ENCODE measurements around the gene OVCH1. TPM values are rescaled to one million over a fixed set of nuclear protein-coding genes. Genes with fewer than 3 reads are reported as not detected.

Gene OVCH1
- total and polyA plus RNA-seq, 7 donors: 0.03 to 2.5 (median 0.27) TPM; not detected in 2

DNA sequence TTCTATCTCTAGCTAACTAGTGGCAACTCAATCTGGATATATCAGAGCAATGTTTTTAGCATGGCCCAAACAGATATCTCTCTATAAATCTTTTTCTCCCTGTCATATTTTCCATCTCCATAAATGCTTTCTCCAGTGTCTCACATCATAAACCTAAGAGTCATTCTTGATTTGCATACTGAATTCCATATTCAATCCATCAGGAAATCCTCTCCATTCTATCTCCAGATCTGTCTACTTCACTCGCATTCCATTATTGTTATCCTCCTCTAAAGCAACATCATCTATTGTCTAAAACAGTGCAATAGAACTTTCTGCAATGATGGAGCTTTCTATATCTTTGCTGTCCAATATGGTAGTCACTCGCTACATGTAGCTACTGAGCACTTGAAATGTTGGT, 71.0 kb downstream of the OVCH1 start:
- no peaks in the 10 kb centered on the region for H3K27me3 ChIP-seq
- no peak overlapping the region for H3K27ac ChIP-seq
- DNase-seq: no peak
- 91 to 93% methylated on average over 2 of the region's 2 CpGs for WGBS, 2 donors
- no peaks in the 10 kb centered on the region for H3K9me3 ChIP-seq
- H3K4me1 ChIP-seq: no peaks in the 10 kb centered on the region
- no peak overlapping the region for H3K4me3 ChIP-seq
- intact Hi-C loops (cut with DNase I): no loop called here
- TF ChIP-seq EP300 (IDR thresholded peaks at IDR 0.05): no peak
- TF ChIP-seq, protein P1, sequence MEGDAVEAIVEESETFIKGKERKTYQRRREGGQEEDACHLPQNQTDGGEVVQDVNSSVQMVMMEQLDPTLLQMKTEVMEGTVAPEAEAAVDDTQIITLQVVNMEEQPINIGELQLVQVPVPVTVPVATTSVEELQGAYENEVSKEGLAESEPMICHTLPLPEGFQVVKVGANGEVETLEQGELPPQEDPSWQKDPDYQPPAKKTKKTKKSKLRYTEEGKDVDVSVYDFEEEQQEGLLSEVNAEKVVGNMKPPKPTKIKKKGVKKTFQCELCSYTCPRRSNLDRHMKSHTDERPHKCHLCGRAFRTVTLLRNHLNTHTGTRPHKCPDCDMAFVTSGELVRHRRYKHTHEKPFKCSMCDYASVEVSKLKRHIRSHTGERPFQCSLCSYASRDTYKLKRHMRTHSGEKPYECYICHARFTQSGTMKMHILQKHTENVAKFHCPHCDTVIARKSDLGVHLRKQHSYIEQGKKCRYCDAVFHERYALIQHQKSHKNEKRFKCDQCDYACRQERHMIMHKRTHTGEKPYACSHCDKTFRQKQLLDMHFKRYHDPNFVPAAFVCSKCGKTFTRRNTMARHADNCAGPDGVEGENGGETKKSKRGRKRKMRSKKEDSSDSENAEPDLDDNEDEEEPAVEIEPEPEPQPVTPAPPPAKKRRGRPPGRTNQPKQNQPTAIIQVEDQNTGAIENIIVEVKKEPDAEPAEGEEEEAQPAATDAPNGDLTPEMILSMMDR (IDR thresholded peaks at IDR 0.05): no peak
- no peaks in the 10 kb centered on the region for H3K36me3 ChIP-seq

DNA sequence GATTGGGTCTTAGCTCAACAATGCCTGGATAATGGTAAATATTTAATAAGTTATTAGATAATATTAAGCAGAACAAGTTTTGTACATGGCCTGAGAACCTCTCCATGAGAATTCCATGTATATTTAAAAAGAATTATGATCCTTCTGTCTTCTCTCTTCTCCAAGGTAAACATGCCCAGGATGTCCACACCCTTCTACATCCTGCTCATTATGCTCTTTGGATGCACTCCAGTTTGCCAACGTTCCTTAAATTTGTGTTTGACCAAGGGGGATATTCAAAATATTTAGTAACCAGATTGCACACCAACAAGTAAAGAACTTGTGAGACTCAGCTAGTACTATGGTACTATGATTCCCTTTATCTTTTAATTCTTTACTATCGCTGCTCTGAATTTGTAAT, 71.8 kb downstream of the OVCH1 start:
- no peak overlapping the region for H3K4me3 ChIP-seq
- H3K4me1 ChIP-seq: no peaks in the 10 kb centered on the region
- no peaks in the 10 kb centered on the region for H3K36me3 ChIP-seq
- no peak for DNase-seq
- 46 to 71% methylated on average over 2 of the region's 2 CpGs for WGBS, 2 donors
- TF ChIP-seq, protein P1 (IDR thresholded peaks at IDR 0.05): no peak
- TF ChIP-seq POLR2AphosphoS5 (IDR thresholded peaks at IDR 0.05) (no peak), EP300 (IDR thresholded peaks at IDR 0.05) (no peak), POLR2A (IDR thresholded peaks at IDR 0.05) (no peak)
- no peaks in the 10 kb centered on the region for H3K9me3 ChIP-seq
- H3K27ac ChIP-seq: no peak overlapping the region
- H3K27me3 ChIP-seq: no peaks in the 10 kb centered on the region
- intact Hi-C loops (cut with DNase I): no loop called here

DNA sequence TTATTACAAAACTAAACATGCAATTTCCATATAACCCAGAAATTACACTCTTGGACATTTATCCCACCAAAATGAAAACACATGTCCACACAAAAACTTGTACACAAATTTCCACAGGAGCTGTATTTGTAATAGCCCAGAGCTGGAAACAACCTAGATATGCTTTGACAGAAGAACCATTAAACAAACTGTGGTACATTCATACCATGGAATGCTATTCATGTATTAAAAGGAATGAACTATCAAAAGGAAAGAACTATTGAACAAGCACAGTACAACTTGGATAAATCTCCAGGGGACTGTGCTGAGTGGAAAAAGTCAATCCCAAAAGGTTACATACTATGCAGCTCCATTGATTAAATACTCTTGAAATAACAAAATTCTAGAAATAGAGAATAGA, 80.7 kb downstream of the OVCH1 start:
- no peaks in the 10 kb centered on the region for H3K4me1 ChIP-seq
- no peaks in the 10 kb centered on the region for H3K27me3 ChIP-seq
- H3K4me3 ChIP-seq: no peak overlapping the region
- no peaks in the 10 kb centered on the region for H3K36me3 ChIP-seq
- TF ChIP-seq POLR2AphosphoS5 (IDR thresholded peaks at IDR 0.05) (no peak), EP300 (IDR thresholded peaks at IDR 0.05) (no peak)
- TF ChIP-seq, protein P1 (IDR thresholded peaks at IDR 0.05): no peak
- no peak overlapping the region for H3K27ac ChIP-seq
- intact Hi-C loops (cut with DNase I): no loop called here
- H3K9me3 ChIP-seq: no peaks in the 10 kb centered on the region
- DNase-seq: no peak

DNA sequence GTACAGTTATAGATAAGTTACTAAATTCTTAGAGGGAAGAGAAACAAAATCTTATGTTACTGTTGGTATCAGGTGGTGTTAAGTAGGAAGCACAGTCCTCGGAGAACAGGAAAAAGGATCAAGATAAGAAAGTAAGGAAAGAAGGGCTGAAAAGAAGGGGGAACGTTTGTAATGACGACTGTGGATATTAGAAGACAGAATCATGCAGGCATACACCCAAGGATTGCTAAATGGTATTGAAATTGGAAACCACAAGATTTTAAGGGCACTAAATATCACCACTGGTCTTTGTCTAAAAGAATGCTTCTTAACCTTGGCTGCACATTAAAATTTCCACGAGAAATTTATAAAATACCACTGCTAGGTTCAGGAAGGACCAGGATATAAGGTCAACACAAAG, 82.4 kb downstream of the OVCH1 start:
- DNase-seq: no peak
- H3K4me1 ChIP-seq: no peaks in the 10 kb centered on the region
- intact Hi-C loops (cut with DNase I): no loop called here

DNA sequence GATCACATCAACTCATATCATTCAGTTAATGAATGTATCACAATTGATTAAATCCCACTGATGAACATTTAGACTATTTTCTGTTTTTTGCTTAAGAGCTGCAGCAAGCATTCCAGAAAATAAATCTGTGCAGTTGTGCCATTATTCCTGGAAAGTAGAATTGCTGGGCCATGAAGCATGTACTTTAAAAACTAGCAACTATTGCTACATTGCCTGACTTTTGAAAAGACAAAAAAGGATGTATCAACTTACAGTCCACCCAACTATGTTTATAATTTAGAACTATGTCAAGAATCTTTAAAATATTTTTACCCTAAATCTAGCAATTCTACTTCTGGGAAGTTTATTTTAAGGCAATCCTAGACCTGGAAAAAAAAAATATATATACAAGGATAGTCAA, 83.1 kb downstream of the OVCH1 start:
- TF ChIP-seq EP300 (IDR thresholded peaks at IDR 0.05) (no peak), POLR2A (IDR thresholded peaks at IDR 0.05) (no peak), POLR2AphosphoS5 (IDR thresholded peaks at IDR 0.05) (no peak)
- TF ChIP-seq, protein P1 (IDR thresholded peaks at IDR 0.05): no peak
- H3K9me3 ChIP-seq: no peaks in the 10 kb centered on the region
- no peaks in the 10 kb centered on the region for H3K36me3 ChIP-seq
- H3K27me3 ChIP-seq: no peaks in the 10 kb centered on the region
- no peak overlapping the region for H3K27ac ChIP-seq
- H3K4me3 ChIP-seq: no peak overlapping the region
- H3K4me1 ChIP-seq: no peaks in the 10 kb centered on the region
- DNase-seq: no peak
- intact Hi-C loops (cut with DNase I): no loop called here

More for the DNA sequence above, 82.4 kb downstream of the OVCH1 start:
- no peak overlapping the region for H3K4me3 ChIP-seq
- H3K36me3 ChIP-seq: no peaks in the 10 kb centered on the region
- no peaks in the 10 kb centered on the region for H3K9me3 ChIP-seq
- TF ChIP-seq POLR2A (IDR thresholded peaks at IDR 0.05) (no peak), POLR2AphosphoS5 (IDR thresholded peaks at IDR 0.05) (no peak), EP300 (IDR thresholded peaks at IDR 0.05) (no peak)
- TF ChIP-seq, protein P1 (IDR thresholded peaks at IDR 0.05): no peak
- 58 to 63% methylated on average over 4 of the region's 4 CpGs for WGBS, 2 donors
- H3K27ac ChIP-seq: no peak overlapping the region
- H3K27me3 ChIP-seq: no peaks in the 10 kb centered on the region

Data from sigmoid colon (tissue), 7 donors.